K562 (cell line): ENCODE measurements around the gene SSU72. TPM values are rescaled to one million over a fixed set of nuclear protein-coding genes. Genes with fewer than 3 reads are reported as not detected.

Experiments
- ATAC-seq: fragments of 200-7000 bp; cut with Tn5 transposase; 3 replicates; pipeline ENCODE4 v1.9.1; 2020; ENCODE audit warnings: moderate library complexity
- BruUV-seq: library from RNA; stranded (reverse); fragments of 400-500 nt; replicated peaks from 2 replicates; lab custom pipeline; 2021; lab: Mats Ljungman, UMichigan
- CTCF ChIA-PET: fragments of 300-600 bp; formaldehyde crosslinking; extraction: SDS; loops from one replicate; lab custom pipeline; 2021; ENCODE audit warnings: low intra/inter-chr PET ratio; lab: Yijun Ruan, JAX
- POLR2A ChIA-PET: fragments of 300-600, 350-650 bp; sonication (Branson Sonifier 250); formaldehyde crosslinking; extraction: SDS; loops from one replicate; lab custom pipeline; 2021; ENCODE audit warnings: antibody characterized with exemption, inconsistent platforms; lab: Yijun Ruan, JAX
- DNase-seq, 4 experiments: peaks; one replicate each; pipeline versions ENCODE4 v3.0.0 to v3.0.0-alpha.2; 2011 to 2018; ENCODE audit warnings: low spot score in 3 of 4, mixed read lengths in 3 of 4; ENCODE audit errors: extremely low read depth in 1 of 4
- FAIRE-seq: peaks from 2 replicates; lab custom pipeline; 2011; peaks lifted over from hg19 to GRCh38; lab: Jason Lieb, UNC
- H2AFZ ChIP-seq: 2 replicates; pipeline ENCODE4 v1.6.0; 2011; ENCODE audit warnings: low read depth, low read length, control low read depth, inconsistent platforms
- H3K27ac ChIP-seq: fragments of 200-600 bp; 3 replicates; pipeline ENCODE4 v1.8.0; 2011; ENCODE audit warnings: low read depth, mild to moderate bottlenecking, control low read depth, inconsistent platforms, low read length, moderate library complexity, mixed read lengths; ENCODE audit errors: extremely low read depth
- H3K27me3 ChIP-seq, 2 experiments: fragments of 300-600 bp in 1 of 2; 2 replicates in 1 of 2; 3 replicates in 1 of 2; pipeline versions ENCODE4 v1.6.0 to v1.8.0; 2011; ENCODE audit warnings: inconsistent platforms in 2 of 2, low read length in 2 of 2, mild to moderate bottlenecking in 1 of 2, mixed read lengths in 1 of 2, moderate library complexity in 1 of 2; ENCODE audit not compliant: control insufficient read depth in 2 of 2, insufficient read depth in 2 of 2
- H3K36me3 ChIP-seq: fragments of 300-600 bp; 3 replicates; pipeline ENCODE4 v1.8.0; 2011; ENCODE audit warnings: mild to moderate bottlenecking, low read length, inconsistent platforms; ENCODE audit not compliant: control insufficient read depth, insufficient read depth
- H3K4me1 ChIP-seq, 2 experiments: fragments of 200-600 bp in 1 of 2; replicated peaks in 1 of 2; 2 replicates in 1 of 2; 3 replicates in 1 of 2; pipeline versions ENCODE4 v1.5.1 to v1.8.0; 2011; ENCODE audit warnings: inconsistent platforms in 2 of 2, low read length in 2 of 2, mild to moderate bottlenecking in 1 of 2, mixed read lengths in 1 of 2, moderate library complexity in 1 of 2; ENCODE audit not compliant: control insufficient read depth in 2 of 2, insufficient read depth in 2 of 2
- H3K4me2 ChIP-seq: 2 replicates; pipeline ENCODE4 v1.6.1; 2011; ENCODE audit warnings: low read length, control low read depth, inconsistent platforms, mixed read lengths; ENCODE audit not compliant: insufficient read depth
- H3K4me3 ChIP-seq: fragments of 200-600 bp; sonication (generic), shearing (Covaris generic); 2 replicates; pipeline ENCODE4 v1.5.1; 2016; ENCODE audit warnings: control low read depth, inconsistent platforms
- H3K79me2 ChIP-seq: fragments of 200-600 bp; 3 replicates; pipeline ENCODE4 v1.8.0; 2011; ENCODE audit warnings: low read length, inconsistent platforms; ENCODE audit not compliant: control insufficient read depth, insufficient read depth
- H3K9ac ChIP-seq, 2 experiments: 2 replicates each; pipeline versions ENCODE4 v1.6.0 to v1.6.1; 2011; ENCODE audit warnings: low read depth in 2 of 2, low read length in 2 of 2, control low read depth in 1 of 2, inconsistent platforms in 1 of 2, mild to moderate bottlenecking in 1 of 2, mixed read lengths in 1 of 2; ENCODE audit not compliant: insufficient read depth in 1 of 2
- H3K9me1 ChIP-seq: one replicate; pipeline ENCODE4 v1.6.0; 2011; ENCODE audit warnings: inconsistent platforms, mild to moderate bottlenecking, low read length, moderate library complexity; ENCODE audit not compliant: control insufficient read depth, insufficient read depth
- H3K9me3 ChIP-seq: replicated peaks from 2 replicates; pipeline ENCODE4 v1.5.1; 2011; ENCODE audit warnings: low read depth, low read length, inconsistent platforms; ENCODE audit not compliant: control insufficient read depth, insufficient read depth
- H4K20me1 ChIP-seq: replicated peaks from 2 replicates; pipeline ENCODE4 v1.6.1; 2011; ENCODE audit warnings: low read length, inconsistent platforms, mixed read lengths; ENCODE audit not compliant: control insufficient read depth, insufficient read depth
- POLR2G ChIP-seq: fragments of 200-400 bp; formaldehyde crosslinking; IDR thresholded peaks from 2 replicates; pipeline ENCODE4 v1.6.1; 2017; ENCODE audit warnings: low read depth, mild to moderate bottlenecking, antibody characterized with exemption, low read length, moderate library complexity
- TAF15 ChIP-seq: fragments of 200-400 bp; formaldehyde crosslinking; IDR thresholded peaks from 2 replicates; pipeline ENCODE4 v1.6.1; 2017; ENCODE audit warnings: mild to moderate bottlenecking, low read depth, low read length, moderate library complexity
- ZNF174 ChIP-seq: fragments of 250-450 bp; sonication (Bioruptor Pico); IDR thresholded peaks from 2 replicates; pipeline ENCODE4 v1.4.0; 2020; ENCODE audit warnings: mild to moderate bottlenecking
- WGBS: fragments of 100-300 bp; shearing (Covaris generic); methylation state at CpG from one replicate; pipeline ENCODE4 v1.1.6; 2016; ENCODE audit warnings: low coverage, mixed read lengths; ENCODE audit not compliant: insufficient coverage; ENCODE audit errors: missing lambda C conversion rate; 5-methylcytosine and 5-hydroxymethylcytosine counted together
- in situ Hi-C: fragments of 300-500 bp; cut with MboI; formaldehyde crosslinking; loops from 4 replicates; pipeline ENCODE4 v1.15.0; 2018; ENCODE audit warnings: inconsistent platforms, mixed read lengths
- intact Hi-C: fragments of 100-400 bp; cut with micrococcal nuclease; formaldehyde crosslinking; loops from 2 replicates; pipeline ENCODE4 v1.14.2; 2022
- polyA plus RNA-seq, 8 experiments: library from polyadenylated mRNA; depleted of rRNA in 4 of 8; stranded (reverse) in 5 of 8; unstranded in 3 of 8; fragments of >200 nt; fragmentation: Nextera tagmentation in 2 of 8; fragmentation: Illumina TruSeq in 1 of 8; extraction: Ambion mirVana in 2 of 8; extraction: Trizol in 1 of 8; gene quantifications; 2 replicates each; pipeline versions ENCODE4 v1.2.1 to v1.2.3, GENCODE V29; 2011 to 2014; ENCODE audit warnings: inconsistent platforms in 1 of 8, missing spikeins in 1 of 8
- total RNA-seq, 7 experiments: library from RNA; depleted of rRNA in 6 of 7; stranded (reverse); fragments of >200 nt in 6 of 7; fragmentation: Illumina TruSeq in 2 of 7; extraction: Trizol in 2 of 7; gene quantifications; 2 replicates each; pipeline versions ENCODE4 v1.2.1 to v1.2.3, GENCODE V29; 2011 to 2021; ENCODE audit warnings: low replicate concordance in 1 of 7

Gene SSU72
- total and polyA plus RNA-seq, 9 of the 15 experiments (the other 6 are each of a cell fraction or from before 2014, with no cell fraction given), result 70.8 to 201 (median 94.6) TPM

DNA sequence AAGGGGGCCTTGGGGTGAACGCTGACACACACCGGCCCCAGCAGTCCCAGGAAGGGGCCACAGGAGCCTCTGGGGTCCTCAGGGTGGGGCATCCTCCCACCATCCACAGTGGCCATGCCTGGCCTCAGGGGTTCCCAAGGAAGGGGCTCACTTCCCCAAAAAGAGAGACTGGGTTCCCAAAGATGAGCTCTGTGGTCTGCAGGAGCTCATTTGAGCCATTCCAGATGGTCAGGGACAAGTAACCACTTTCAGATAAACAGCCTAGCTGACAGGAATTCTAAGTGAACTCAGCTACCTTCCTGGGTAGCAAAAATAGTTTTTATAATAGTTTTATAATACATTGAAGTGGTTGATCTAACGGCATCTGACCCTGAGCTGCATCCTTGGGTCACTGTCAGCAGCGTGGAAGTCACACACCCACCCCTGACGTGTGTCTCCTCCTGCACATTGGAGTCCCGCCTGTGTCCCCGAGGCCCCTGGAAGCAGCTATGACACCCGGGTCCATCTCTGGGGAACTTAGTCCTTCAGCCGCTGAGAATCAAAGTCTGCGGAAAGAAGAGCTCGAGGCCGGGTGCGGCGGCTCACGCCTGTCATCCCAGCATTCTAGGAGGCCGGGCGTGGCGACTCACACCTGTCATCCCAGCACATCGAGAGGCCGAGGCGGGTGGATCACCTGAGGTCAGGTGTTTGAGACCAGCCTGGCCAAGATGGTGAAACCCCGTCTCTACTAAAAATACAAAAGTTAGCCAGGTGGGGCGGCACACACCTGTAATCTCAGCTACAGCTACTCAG lies 28.5 kb downstream of the SSU72 start:
- Histone ChIP-seq H3K4me1 (peaks cover 0 to 49% of the 10 kb centered on the region in 2 experiments; a peak in 2 of 5 replicates), H3K9me3 (no peaks in the 10 kb centered on the region), H3K36me3 (peaks cover 71% of the 10 kb centered on the region), H3K79me2 (peaks cover 21% of the 10 kb centered on the region), H3K4me2 (no peak overlapping the region), H4K20me1 (peaks cover 10% of the 10 kb centered on the region), H3K27ac (no peak overlapping the region), H3K9ac (no peak overlapping the region), H3K27me3 (no peaks in the 10 kb centered on the region), H3K9me1 (no peaks in the 10 kb centered on the region), H3K4me3 (no peak overlapping the region), H2AFZ (no peak overlapping the region)
- no peak for FAIRE-seq
- no peak for ATAC-seq
- TF ChIP-seq TAF15, result no peak
- no peak for DNase-seq
- WGBS, result 92% methylated on average over 16 of the region's 23 CpGs
- BruUV-seq, result no TSS peak
- in situ Hi-C loops, result no loop called here
- POLR2A ChIA-PET, result interaction anchor here (0.9 to 4.7 kb wide), 3 partner anchors 11 to 32 kb away, joined by 4 to 36 read pairs (median 5); no protein-coding TSS in a partner anchor
- CTCF ChIA-PET, result no interaction called here
- intact Hi-C loops, result no loop called here

DNA sequence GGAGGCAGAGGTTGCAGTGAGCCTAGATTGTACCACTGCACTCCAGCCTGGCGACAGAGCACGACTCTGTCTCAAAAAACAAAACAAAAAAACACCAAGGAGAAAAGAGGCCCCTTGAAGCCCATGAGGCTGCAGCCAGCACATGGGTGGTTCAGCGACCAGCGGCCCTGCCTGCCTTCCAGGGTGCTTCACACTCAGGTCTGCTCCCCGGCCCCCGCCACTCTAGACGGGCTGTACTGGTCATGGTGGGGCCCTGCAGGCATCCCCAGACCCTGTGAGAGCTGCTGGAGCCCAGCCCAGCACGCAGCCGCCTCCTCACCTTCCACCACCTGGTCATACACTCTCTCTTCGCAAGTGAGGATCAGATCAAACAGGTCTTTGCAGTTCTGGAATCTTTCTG lies 30.1 kb downstream of the SSU72 start:
- TF ChIP-seq ZNF174, result no peak
- peak; percentile 49; the same call in 1 of the 2 replicates for TF ChIP-seq POLR2G
- H2AFZ ChIP-seq, result no peak overlapping the region
- POLR2A ChIA-PET, result interaction anchor here (0.6 to 4.7 kb wide), 3 partner anchors 13 to 1534 kb away, joined by 3 to 36 read pairs (median 3); no protein-coding TSS in a partner anchor
- H3K9me1 ChIP-seq, result no peaks in the 10 kb centered on the region
- no peaks in the 10 kb centered on the region for H3K9me3 ChIP-seq
- H3K4me2 ChIP-seq, result no peak overlapping the region
- in situ Hi-C loops (no loop called here), intact Hi-C loops (no loop called here)
- no peak for ATAC-seq
- peaks cover 0 to 43% of the 10 kb centered on the region in 2 experiments; a peak in 2 of 5 replicates for H3K4me1 ChIP-seq
- H3K27me3 ChIP-seq, result no peaks in the 10 kb centered on the region
- DNase-seq, result no peak
- CTCF ChIA-PET, result no interaction called here
- no TSS peak for BruUV-seq
- no peak for FAIRE-seq
- no peak overlapping the region for H3K27ac ChIP-seq
- peaks cover 10% of the 10 kb centered on the region; the same call in 2 of the 3 replicates for H3K79me2 ChIP-seq
- H3K36me3 ChIP-seq, result peaks cover 72% of the 10 kb centered on the region
- H3K9ac ChIP-seq, result no peak overlapping the region
- peaks cover 3% of the 10 kb centered on the region; the same call in 1 of the 2 replicates for H4K20me1 ChIP-seq
- WGBS, result 94% methylated on average over 7 of the region's 10 CpGs
- H3K4me3 ChIP-seq, result no peak overlapping the region
